ENCODE measurements around the gene PRKCE. TPM values are rescaled to one million over a fixed set of nuclear protein-coding genes. Genes with fewer than 3 reads are reported as not detected.

Gene PRKCE
- total RNA-seq, 2 experiments from 2014 or later, result 17.0 to 42.1 TPM

DNA sequence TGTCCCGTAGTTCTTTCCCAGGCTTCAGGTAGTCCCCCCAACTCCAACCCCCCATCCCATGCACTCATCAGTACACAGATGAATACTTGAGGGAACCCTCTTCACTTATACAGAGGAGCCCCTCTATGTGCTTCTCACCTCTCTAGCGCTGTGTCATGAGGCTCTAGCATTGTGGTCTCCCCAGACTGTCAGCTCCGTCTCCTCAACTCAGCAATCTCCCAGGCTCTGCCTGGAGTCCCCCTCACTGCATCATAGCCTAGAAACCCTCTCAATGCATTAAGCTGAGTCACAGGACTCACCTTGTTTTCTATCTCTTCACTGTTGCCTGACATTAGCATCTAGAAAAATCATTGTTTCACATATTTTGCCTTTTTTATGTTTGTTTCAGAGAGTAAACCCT lies 20.2 kb upstream of the PRKCE start:
- ChIA-PET POLR2A (no interaction called here), CTCF (ENCODE audit: unreplicated experiment) (no interaction called here)
- intact Hi-C loops (cut with micrococcal nuclease; ENCODE audit: unreplicated experiment), result no loop called here
- no peak overlapping the region for H3K4me2 ChIP-seq (ENCODE audit: low read length)
- H2AFZ ChIP-seq (ENCODE audit: low read length), result no peak overlapping the region
- no peaks in the 10 kb centered on the region for H3K9me2 ChIP-seq (ENCODE audit: insufficient read depth, low read length)
- H3K9me3 ChIP-seq (ENCODE audit: low read length), result no peaks in the 10 kb centered on the region
- H3K27ac ChIP-seq (ENCODE audit: low read depth, low read length, poor library complexity, severe bottlenecking), result no peak overlapping the region
- no peaks in the 10 kb centered on the region for H3K79me2 ChIP-seq (ENCODE audit: insufficient read depth, low read depth, low read length)
- H3K36me3 ChIP-seq (ENCODE audit: insufficient read depth, low read length), result no peaks in the 10 kb centered on the region
- no peaks in the 10 kb centered on the region for H4K20me1 ChIP-seq (ENCODE audit: insufficient read depth, low read length)
- no peaks in the 10 kb centered on the region for H3K4me1 ChIP-seq (ENCODE audit: insufficient read depth, low read length, poor library complexity, severe bottlenecking)
- no peak overlapping the region for H3K4me3 ChIP-seq (ENCODE audit: low read depth, low read length, poor library complexity, severe bottlenecking)
- BruUV-seq (replicated peaks), result no TSS peak
- no peak for TF ChIP-seq EZH2phosphoT487 (IDR thresholded peaks at IDR 0.05; ENCODE audit: borderline replicate concordance, low read depth, low read length)
- TF ChIP-seq, protein P1, sequence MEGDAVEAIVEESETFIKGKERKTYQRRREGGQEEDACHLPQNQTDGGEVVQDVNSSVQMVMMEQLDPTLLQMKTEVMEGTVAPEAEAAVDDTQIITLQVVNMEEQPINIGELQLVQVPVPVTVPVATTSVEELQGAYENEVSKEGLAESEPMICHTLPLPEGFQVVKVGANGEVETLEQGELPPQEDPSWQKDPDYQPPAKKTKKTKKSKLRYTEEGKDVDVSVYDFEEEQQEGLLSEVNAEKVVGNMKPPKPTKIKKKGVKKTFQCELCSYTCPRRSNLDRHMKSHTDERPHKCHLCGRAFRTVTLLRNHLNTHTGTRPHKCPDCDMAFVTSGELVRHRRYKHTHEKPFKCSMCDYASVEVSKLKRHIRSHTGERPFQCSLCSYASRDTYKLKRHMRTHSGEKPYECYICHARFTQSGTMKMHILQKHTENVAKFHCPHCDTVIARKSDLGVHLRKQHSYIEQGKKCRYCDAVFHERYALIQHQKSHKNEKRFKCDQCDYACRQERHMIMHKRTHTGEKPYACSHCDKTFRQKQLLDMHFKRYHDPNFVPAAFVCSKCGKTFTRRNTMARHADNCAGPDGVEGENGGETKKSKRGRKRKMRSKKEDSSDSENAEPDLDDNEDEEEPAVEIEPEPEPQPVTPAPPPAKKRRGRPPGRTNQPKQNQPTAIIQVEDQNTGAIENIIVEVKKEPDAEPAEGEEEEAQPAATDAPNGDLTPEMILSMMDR (conservative IDR thresholded peaks at IDR 0.05; ENCODE audit: low read length), result no peak
- no peak for DNase-seq (ENCODE audit: low spot score)

DNA sequence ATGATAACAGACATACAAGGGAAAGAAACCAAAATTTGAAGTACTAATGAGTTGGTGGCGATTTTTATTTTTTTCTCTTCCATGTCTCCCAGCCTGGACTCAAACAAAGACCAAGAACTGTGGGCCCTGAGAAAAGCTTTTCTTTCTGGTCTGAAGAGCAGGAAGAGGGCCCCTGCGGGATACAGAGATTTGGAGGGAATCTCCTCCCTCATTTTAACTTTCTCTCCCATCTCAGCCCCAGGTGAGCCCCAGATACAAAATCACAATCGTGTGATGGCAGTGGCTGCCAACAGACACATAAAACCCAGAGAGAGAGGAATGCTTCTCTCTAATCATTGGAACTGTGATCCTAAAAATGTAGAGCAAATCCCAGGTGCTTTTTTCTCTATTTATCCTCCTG lies 19.5 kb upstream of the PRKCE start:
- H3K4me3 ChIP-seq (ENCODE audit: low read depth, low read length, poor library complexity, severe bottlenecking), result no peak overlapping the region
- H3K9me2 ChIP-seq (ENCODE audit: insufficient read depth, low read length), result no peaks in the 10 kb centered on the region
- no peak for TF ChIP-seq EZH2phosphoT487 (IDR thresholded peaks at IDR 0.05; ENCODE audit: borderline replicate concordance, low read depth, low read length)
- TF ChIP-seq, protein P1 (conservative IDR thresholded peaks at IDR 0.05; ENCODE audit: low read length), result no peak
- H3K36me3 ChIP-seq (ENCODE audit: insufficient read depth, low read length), result no peaks in the 10 kb centered on the region
- no peak for DNase-seq (ENCODE audit: low spot score)
- no peak overlapping the region for H3K4me2 ChIP-seq (ENCODE audit: low read length)
- ChIA-PET CTCF (ENCODE audit: unreplicated experiment) (no interaction called here), POLR2A (no interaction called here)
- H3K4me1 ChIP-seq (ENCODE audit: insufficient read depth, low read length, poor library complexity, severe bottlenecking), result no peaks in the 10 kb centered on the region
- no peak overlapping the region for H2AFZ ChIP-seq (ENCODE audit: low read length)
- H4K20me1 ChIP-seq (ENCODE audit: insufficient read depth, low read length), result no peaks in the 10 kb centered on the region
- intact Hi-C loops (cut with micrococcal nuclease; ENCODE audit: unreplicated experiment), result no loop called here
- H3K79me2 ChIP-seq (ENCODE audit: insufficient read depth, low read depth, low read length), result no peaks in the 10 kb centered on the region
- H3K27ac ChIP-seq (ENCODE audit: low read depth, low read length, poor library complexity, severe bottlenecking), result no peak overlapping the region
- no peaks in the 10 kb centered on the region for H3K9me3 ChIP-seq (ENCODE audit: low read length)
- BruUV-seq (replicated peaks), result no TSS peak

DNA sequence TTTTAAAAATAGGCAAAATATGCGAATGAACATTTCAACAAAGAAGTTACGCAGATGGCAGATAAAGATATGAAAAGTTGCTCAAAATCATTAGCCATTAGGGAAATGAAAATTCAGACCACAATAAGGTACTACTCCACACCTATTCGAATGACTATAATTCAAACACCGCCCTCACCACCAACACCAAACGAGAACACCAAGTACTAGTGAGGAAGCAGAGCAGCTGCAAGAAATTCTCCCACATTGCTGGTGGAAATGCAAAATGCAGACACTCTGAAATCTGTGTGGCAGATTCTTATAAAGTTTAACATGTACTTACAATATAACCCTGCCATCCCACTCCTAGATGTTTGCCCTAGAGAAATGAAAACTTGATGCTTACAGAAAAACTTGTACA lies 17.3 kb upstream of the PRKCE start:
- intact Hi-C loops (cut with micrococcal nuclease; ENCODE audit: unreplicated experiment), result no loop called here
- no peak overlapping the region for H2AFZ ChIP-seq (ENCODE audit: low read length)
- H3K4me3 ChIP-seq (ENCODE audit: low read depth, low read length, poor library complexity, severe bottlenecking), result no peak overlapping the region
- DNase-seq (ENCODE audit: low spot score), result no peak
- ChIA-PET POLR2A (interaction anchor here (0.5 to 0.9 kb wide), 2 partner anchors 21 to 175 kb away, joined by 3 to 4 read pairs; no protein-coding TSS in a partner anchor), CTCF (ENCODE audit: unreplicated experiment) (no interaction called here)
- no peaks in the 10 kb centered on the region for H3K9me2 ChIP-seq (ENCODE audit: insufficient read depth, low read length)
- H3K9me3 ChIP-seq (ENCODE audit: low read length), result no peaks in the 10 kb centered on the region
- H3K27ac ChIP-seq (ENCODE audit: low read depth, low read length, poor library complexity, severe bottlenecking), result no peak overlapping the region
- H3K4me1 ChIP-seq (ENCODE audit: insufficient read depth, low read length, poor library complexity, severe bottlenecking), result no peaks in the 10 kb centered on the region
- H3K4me2 ChIP-seq (ENCODE audit: low read length), result no peak overlapping the region
- no peak for TF ChIP-seq EZH2phosphoT487 (IDR thresholded peaks at IDR 0.05; ENCODE audit: borderline replicate concordance, low read depth, low read length)
- TF ChIP-seq, protein P1 (conservative IDR thresholded peaks at IDR 0.05; ENCODE audit: low read length), result no peak
- no peaks in the 10 kb centered on the region for H3K36me3 ChIP-seq (ENCODE audit: insufficient read depth, low read length)
- H4K20me1 ChIP-seq (ENCODE audit: insufficient read depth, low read length), result no peaks in the 10 kb centered on the region
- H3K79me2 ChIP-seq (ENCODE audit: insufficient read depth, low read depth, low read length), result no peaks in the 10 kb centered on the region
- BruUV-seq (replicated peaks), result no TSS peak

All from OCI-LY7 (cell line).